GM23338 (cell line): ENCODE measurements around the gene ALDH1B1.

Experiments used
- EZH2 ChIP-seq: fragments of 200-600 bp; sonication (generic); IDR thresholded peaks from one replicate; pipeline ENCODE4 v1.8.0; 2017; ENCODE audit warnings: antibody characterized with exemption, mild to moderate bottlenecking, low read depth; ENCODE audit not compliant: unreplicated experiment
- POLR2AphosphoS5 ChIP-seq: IDR thresholded peaks from 2 replicates; pipeline ENCODE4 v1.6.1; 2016; ENCODE audit warnings: antibody characterized with exemption, low read depth

DNA sequence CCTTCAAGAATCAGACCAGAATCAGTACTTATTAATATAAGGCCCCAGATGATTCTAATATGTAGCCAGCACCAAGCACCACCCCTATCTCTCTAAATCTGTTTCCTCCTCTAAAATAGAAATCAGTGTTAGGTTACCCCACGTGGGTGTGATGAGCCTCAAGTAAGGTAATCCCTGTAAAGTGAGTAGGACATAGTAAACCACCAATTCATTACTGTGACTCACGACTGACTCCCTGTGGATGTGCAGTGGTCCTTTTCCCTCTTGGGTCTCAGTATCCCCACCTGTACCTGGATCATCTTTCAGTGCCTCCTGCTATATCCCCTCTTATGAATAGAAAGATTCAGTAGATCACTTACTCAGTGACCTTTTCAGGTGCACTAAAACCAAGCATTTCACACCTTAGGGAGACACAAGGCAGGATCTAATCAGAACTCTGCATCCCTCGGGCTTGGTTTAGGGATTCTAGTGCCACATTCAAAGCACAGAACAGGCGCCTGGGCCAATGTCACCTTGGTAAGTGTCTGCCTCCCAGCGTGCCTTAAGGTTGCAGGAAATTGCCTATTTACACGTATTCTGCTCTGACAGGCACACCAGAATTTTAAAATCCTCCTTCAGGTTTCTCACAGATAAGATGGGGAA is 12.2 kb upstream of the ALDH1B1 start:
- TF ChIP-seq EZH2 (no peak), POLR2AphosphoS5 (no peak)
